ENCODE results near the gene HOXA2.

HOXA2 gene

DNA sequence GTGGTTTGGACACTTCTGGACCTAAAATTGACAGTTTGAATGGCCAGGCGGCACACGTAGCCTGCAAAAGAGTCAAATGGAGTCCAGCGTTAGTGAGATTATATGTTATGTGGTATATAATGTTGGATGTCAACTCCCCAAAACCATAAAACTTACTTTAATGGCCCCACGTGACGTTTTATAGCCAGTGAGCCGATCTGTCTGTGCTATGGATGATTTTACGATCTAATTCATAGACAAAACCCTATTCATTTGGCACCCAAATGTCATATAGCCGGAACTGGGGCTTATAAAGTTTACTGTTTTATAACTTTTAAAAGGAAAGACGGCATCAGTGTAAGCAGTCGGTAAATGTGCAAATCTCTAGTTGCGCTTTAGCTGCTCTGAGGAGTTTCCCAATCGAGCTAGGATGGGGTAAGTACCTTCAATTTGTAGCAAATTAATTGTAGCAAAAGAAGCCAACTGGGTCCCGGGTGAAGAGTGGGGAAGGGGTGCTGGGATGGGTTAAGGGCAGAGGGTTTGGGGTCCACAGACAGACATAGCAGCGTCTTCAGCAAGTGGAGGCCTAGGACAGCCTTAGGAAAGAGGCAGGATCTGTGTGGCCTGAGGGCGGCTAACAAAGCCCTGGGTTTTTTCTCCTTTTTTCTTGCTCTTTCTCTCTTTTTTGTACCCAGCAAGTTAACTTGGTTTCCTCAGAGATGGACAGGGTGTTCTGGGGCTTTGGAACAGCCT lies 37.8 kb upstream of the HOXA2 start (continued):
- no peak for TF ChIP-seq ZNF354C (tag by site-specific recombination; IDR thresholded peaks at IDR 0.05; ENCODE audit: borderline replicate concordance, low read depth)
- peak; percentile 98 for TF ChIP-seq ZNF843 (tag by site-specific recombination; IDR thresholded peaks at IDR 0.05)
- TF ChIP-seq, protein P1, sequence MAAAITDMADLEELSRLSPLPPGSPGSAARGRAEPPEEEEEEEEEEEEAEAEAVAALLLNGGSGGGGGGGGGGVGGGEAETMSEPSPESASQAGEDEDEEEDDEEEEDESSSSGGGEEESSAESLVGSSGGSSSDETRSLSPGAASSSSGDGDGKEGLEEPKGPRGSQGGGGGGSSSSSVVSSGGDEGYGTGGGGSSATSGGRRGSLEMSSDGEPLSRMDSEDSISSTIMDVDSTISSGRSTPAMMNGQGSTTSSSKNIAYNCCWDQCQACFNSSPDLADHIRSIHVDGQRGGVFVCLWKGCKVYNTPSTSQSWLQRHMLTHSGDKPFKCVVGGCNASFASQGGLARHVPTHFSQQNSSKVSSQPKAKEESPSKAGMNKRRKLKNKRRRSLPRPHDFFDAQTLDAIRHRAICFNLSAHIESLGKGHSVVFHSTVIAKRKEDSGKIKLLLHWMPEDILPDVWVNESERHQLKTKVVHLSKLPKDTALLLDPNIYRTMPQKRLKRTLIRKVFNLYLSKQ (tag by site-specific recombination; IDR thresholded peaks at IDR 0.05; ENCODE audit: borderline replicate concordance), result no peak
- peak; percentile 97 for TF ChIP-seq WT1 (tag by site-specific recombination; IDR thresholded peaks at IDR 0.05)
- TF ChIP-seq SCRT2 (tag by site-specific recombination; IDR thresholded peaks at IDR 0.05), result no peak
- no peak for TF ChIP-seq ZNF302 (tag by site-specific recombination; IDR thresholded peaks at IDR 0.05; ENCODE audit: low read depth)
- TF ChIP-seq ZNF223 (tag by site-specific recombination; IDR thresholded peaks at IDR 0.05), result no peak
- no peak for TF ChIP-seq ZIC2 (tag by site-specific recombination; IDR thresholded peaks at IDR 0.05)
- TF ChIP-seq GFI1B (tag by site-specific recombination; IDR thresholded peaks at IDR 0.05), result peak; percentile 10; the same call in 1 of the 2 replicates
- TF ChIP-seq KLF7 (tag by site-specific recombination; IDR thresholded peaks at IDR 0.05; ENCODE audit: borderline replicate concordance), result no peak
- no peak for TF ChIP-seq ZNF391 (tag by site-specific recombination; IDR thresholded peaks at IDR 0.05; ENCODE audit: borderline replicate concordance, low read depth)
- TF ChIP-seq, protein P2, sequence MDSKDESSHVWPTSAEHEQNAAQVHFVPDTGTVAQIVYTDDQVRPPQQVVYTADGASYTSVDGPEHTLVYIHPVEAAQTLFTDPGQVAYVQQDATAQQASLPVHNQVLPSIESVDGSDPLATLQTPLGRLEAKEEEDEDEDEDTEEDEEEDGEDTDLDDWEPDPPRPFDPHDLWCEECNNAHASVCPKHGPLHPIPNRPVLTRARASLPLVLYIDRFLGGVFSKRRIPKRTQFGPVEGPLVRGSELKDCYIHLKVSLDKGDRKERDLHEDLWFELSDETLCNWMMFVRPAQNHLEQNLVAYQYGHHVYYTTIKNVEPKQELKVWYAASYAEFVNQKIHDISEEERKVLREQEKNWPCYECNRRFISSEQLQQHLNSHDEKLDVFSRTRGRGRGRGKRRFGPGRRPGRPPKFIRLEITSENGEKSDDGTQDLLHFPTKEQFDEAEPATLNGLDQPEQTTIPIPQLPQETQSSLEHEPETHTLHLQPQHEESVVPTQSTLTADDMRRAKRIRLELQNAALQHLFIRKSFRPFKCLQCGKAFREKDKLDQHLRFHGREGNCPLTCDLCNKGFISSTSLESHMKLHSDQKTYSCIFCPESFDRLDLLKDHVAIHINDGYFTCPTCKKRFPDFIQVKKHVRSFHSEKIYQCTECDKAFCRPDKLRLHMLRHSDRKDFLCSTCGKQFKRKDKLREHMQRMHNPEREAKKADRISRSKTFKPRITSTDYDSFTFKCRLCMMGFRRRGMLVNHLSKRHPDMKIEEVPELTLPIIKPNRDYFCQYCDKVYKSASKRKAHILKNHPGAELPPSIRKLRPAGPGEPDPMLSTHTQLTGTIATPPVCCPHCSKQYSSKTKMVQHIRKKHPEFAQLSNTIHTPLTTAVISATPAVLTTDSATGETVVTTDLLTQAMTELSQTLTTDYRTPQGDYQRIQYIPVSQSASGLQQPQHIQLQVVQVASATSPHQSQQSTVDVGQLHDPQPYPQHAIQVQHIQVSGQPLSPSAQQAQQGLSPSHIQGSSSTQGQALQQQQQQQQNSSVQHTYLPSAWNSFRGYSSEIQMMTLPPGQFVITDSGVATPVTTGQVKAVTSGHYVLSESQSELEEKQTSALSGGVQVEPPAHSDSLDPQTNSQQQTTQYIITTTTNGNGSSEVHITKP (tag by site-specific recombination; IDR thresholded peaks at IDR 0.05), result no peak; the same call in 1 of the 2 replicates
- TF ChIP-seq, protein P3, sequence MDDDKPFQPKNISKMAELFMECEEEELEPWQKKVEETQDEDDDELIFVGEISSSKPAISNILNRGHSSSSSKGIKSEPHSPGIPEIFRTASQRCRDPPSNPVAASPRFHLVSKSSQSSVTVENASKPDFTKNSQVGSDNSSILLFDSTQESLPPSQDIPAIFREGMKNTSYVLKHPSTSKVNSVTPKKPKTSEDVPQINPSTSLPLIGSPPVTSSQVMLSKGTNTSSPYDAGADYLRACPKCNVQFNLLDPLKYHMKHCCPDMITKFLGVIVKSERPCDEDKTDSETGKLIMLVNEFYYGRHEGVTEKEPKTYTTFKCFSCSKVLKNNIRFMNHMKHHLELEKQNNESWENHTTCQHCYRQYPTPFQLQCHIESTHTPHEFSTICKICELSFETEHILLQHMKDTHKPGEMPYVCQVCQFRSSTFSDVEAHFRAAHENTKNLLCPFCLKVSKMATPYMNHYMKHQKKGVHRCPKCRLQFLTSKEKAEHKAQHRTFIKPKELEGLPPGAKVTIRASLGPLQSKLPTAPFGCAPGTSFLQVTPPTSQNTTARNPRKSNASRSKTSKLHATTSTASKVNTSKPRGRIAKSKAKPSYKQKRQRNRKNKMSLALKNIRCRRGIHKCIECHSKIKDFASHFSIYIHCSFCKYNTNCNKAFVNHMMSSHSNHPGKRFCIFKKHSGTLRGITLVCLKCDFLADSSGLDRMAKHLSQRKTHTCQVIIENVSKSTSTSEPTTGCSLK (tag by site-specific recombination; IDR thresholded peaks at IDR 0.05), result no peak
- TF ChIP-seq ZBTB17 (tag by site-specific recombination; IDR thresholded peaks at IDR 0.05), result peak; percentile 14; the same call in 1 of the 2 replicates
- peak; percentile 59; the same call in 1 of the 2 replicates for TF ChIP-seq BCL11A (tag by site-specific recombination; IDR thresholded peaks at IDR 0.05; ENCODE audit: low read depth)
- TF ChIP-seq ZNF654 (tag by site-specific recombination; IDR thresholded peaks at IDR 0.05; ENCODE audit: low read depth), result peak; percentile 12; the same call in 1 of the 2 replicates
- TF ChIP-seq SP7 (tag by site-specific recombination; IDR thresholded peaks at IDR 0.05), result peak; percentile 96
- TF ChIP-seq, protein P4, sequence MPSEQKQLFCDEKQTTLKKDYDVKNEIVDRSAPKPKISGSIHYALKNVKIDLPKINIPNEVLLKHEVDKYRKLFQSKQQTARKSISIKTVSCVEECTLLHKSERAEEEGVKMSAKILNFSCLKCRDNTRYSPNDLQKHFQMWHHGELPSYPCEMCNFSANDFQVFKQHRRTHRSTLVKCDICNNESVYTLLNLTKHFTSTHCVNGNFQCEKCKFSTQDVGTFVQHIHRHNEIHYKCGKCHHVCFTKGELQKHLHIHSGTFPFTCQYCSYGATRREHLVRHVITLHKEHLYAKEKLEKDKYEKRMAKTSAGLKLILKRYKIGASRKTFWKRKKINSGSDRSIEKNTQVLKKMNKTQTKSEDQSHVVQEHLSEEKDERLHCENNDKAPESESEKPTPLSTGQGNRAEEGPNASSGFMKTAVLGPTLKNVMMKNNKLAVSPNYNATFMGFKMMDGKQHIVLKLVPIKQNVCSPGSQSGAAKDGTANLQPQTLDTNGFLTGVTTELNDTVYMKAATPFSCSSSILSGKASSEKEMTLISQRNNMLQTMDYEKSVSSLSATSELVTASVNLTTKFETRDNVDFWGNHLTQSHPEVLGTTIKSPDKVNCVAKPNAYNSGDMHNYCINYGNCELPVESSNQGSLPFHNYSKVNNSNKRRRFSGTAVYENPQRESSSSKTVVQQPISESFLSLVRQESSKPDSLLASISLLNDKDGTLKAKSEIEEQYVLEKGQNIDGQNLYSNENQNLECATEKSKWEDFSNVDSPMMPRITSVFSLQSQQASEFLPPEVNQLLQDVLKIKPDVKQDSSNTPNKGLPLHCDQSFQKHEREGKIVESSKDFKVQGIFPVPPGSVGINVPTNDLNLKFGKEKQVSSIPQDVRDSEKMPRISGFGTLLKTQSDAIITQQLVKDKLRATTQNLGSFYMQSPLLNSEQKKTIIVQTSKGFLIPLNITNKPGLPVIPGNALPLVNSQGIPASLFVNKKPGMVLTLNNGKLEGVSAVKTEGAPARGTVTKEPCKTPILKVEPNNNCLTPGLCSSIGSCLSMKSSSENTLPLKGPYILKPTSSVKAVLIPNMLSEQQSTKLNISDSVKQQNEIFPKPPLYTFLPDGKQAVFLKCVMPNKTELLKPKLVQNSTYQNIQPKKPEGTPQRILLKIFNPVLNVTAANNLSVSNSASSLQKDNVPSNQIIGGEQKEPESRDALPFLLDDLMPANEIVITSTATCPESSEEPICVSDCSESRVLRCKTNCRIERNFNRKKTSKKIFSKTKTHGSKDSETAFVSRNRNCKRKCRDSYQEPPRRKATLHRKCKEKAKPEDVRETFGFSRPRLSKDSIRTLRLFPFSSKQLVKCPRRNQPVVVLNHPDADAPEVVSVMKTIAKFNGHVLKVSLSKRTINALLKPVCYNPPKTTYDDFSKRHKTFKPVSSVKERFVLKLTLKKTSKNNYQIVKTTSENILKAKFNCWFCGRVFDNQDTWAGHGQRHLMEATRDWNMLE (tag by site-specific recombination; conservative IDR thresholded peaks at IDR 0.05; ENCODE audit: low read depth), result 0 out of 2 replicates have a peak, but pooled peaks have one; percentile 8
- peak; percentile 62; the same call in 1 of the 2 replicates for TF ChIP-seq HOXD13 (CRISPR knock-in tag; IDR thresholded peaks at IDR 0.05; ENCODE audit: borderline replicate concordance)
- TF ChIP-seq ZNF239 (tag by site-specific recombination; IDR thresholded peaks at IDR 0.05), result no peak
- TF ChIP-seq, protein P5, sequence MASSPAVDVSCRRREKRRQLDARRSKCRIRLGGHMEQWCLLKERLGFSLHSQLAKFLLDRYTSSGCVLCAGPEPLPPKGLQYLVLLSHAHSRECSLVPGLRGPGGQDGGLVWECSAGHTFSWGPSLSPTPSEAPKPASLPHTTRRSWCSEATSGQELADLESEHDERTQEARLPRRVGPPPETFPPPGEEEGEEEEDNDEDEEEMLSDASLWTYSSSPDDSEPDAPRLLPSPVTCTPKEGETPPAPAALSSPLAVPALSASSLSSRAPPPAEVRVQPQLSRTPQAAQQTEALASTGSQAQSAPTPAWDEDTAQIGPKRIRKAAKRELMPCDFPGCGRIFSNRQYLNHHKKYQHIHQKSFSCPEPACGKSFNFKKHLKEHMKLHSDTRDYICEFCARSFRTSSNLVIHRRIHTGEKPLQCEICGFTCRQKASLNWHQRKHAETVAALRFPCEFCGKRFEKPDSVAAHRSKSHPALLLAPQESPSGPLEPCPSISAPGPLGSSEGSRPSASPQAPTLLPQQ (tag by site-specific recombination; IDR thresholded peaks at IDR 0.05), result peak; percentile 54; the same call in 1 of the 2 replicates
- TF ChIP-seq, protein P6, sequence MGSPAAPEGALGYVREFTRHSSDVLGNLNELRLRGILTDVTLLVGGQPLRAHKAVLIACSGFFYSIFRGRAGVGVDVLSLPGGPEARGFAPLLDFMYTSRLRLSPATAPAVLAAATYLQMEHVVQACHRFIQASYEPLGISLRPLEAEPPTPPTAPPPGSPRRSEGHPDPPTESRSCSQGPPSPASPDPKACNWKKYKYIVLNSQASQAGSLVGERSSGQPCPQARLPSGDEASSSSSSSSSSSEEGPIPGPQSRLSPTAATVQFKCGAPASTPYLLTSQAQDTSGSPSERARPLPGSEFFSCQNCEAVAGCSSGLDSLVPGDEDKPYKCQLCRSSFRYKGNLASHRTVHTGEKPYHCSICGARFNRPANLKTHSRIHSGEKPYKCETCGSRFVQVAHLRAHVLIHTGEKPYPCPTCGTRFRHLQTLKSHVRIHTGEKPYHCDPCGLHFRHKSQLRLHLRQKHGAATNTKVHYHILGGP (tag by site-specific recombination; IDR thresholded peaks at IDR 0.05), result no peak
- no peak for TF ChIP-seq ZFHX2 (tag by site-specific recombination; conservative IDR thresholded peaks at IDR 0.05)

Measured in HEK293 (cell line).